Activated CD4-positive, alpha-beta T cell treated with anti-CD3 and anti-CD28 coated beads, Interleukin-2, amount 50 U/mL, for 48 hours (primary cell): Measurements from ENCODE around the gene KRTAP16-1.
"Not testable (repeated sequence)": the region's sequence is repeated elsewhere in the genome, so short reads cannot be mapped to it uniquely, and the experiment has no call there.

Source experiments
- DNase-seq, 2 experiments: peaks; one replicate each; pipeline ENCODE4 v3.0.0-alpha.2; 2020

The KRTAP16-1 gene, protein sequence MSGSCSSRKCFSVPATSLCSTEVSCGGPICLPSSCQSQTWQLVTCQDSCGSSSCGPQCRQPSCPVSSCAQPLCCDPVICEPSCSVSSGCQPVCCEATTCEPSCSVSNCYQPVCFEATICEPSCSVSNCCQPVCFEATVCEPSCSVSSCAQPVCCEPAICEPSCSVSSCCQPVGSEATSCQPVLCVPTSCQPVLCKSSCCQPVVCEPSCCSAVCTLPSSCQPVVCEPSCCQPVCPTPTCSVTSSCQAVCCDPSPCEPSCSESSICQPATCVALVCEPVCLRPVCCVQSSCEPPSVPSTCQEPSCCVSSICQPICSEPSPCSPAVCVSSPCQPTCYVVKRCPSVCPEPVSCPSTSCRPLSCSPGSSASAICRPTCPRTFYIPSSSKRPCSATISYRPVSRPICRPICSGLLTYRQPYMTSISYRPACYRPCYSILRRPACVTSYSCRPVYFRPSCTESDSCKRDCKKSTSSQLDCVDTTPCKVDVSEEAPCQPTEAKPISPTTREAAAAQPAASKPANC

DNA sequence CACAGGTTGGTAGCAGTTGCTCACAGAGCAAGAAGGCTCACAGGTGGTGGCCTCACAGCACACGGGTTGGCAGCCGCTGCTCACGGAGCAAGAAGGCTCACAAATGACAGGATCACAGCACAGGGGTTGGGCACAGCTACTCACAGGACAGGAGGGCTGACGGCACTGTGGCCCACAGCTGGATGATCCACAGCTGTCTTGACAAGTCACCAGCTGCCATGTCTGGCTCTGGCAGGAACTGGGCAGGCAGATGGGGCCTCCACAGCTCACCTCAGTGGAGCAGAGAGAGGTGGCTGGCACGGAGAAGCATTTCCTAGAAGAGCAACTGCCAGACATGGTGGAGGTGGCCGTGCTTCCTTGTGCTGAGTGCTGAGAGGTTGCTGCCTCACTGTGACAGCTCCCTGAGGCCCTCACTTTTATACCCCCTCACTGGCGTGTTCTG lies at the start of gene KRTAP16-1:
Gene KRTAP16-1 (minus strand): TSS at position 392 of the 442 bp plus-strand sequence. CDS start 56 bp downstream, at position 336.
- DNase-seq, result peak; percentile 18 to 37

DNA sequence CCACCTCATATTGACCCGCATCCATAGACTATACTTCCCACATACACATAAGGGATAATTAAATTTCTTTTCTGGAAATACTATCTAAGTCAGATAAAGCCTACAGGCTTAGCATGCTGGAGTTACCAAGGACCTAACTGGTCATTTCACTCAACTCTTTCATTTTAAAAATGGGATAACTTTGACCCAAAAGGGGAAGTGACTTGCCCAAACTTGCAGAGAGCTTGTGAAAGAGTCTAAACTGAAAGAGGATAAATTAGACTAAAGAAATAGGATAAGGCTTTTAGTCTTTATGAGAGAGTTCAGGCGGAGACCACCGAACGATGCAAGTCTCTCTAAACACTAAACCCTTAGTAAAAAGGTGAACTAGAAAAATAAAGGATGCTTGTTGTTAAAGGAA lies 45.4 kb upstream of the KRTAP16-1 start:
- DNase-seq, result no peak

DNA sequence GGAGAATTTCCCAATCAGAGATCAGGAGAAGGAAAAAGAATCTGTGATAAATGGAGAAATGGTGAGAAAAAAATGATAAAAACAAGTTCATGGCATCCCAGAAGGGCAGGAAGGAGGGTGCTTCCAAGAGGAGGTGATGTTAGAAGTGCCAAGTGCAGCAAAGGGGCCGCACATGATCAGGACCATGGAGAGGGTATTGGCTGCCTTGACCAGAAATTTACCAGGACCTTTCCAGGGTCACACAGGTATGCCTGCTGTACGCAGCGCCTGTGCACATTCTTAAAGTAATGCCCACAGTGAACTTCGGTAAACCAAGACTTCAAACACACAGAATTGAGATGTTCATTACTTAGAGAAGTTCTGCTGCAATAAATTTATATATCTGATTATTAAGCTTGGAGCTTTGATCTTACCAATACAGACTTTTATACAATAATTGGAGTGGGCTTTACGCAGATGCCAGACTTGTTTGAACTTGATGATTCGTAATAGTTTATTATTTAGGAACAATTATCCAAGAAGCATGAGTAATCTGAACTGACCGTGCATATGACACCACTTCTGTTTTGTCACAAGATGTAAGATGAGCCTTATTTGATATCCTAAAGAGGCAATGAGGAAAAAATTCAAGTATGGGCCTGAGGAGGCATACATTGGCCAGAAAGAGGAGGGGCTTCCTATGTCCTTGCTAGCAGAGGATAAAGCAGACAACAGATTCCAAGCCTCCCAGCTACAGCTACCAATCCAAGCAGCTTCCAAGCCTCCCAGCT lies 43.7 kb upstream of the KRTAP16-1 start:
- no peak for DNase-seq

GRCh38 chr17:41351177-41351576 lies 42.1 kb upstream of the KRTAP16-1 start:
- DNase-seq, result no peak

- DNase-seq, result not testable (repeated sequence)
Measured at GRCh38 chr17:41350381-41350878, 41.3 kb upstream of the KRTAP16-1 start, which contains the start of gene KRT33A. KRT33A (minus strand) TSS chr17:41350828; CDS start chr17:41350767, 61 bp downstream.

DNA sequence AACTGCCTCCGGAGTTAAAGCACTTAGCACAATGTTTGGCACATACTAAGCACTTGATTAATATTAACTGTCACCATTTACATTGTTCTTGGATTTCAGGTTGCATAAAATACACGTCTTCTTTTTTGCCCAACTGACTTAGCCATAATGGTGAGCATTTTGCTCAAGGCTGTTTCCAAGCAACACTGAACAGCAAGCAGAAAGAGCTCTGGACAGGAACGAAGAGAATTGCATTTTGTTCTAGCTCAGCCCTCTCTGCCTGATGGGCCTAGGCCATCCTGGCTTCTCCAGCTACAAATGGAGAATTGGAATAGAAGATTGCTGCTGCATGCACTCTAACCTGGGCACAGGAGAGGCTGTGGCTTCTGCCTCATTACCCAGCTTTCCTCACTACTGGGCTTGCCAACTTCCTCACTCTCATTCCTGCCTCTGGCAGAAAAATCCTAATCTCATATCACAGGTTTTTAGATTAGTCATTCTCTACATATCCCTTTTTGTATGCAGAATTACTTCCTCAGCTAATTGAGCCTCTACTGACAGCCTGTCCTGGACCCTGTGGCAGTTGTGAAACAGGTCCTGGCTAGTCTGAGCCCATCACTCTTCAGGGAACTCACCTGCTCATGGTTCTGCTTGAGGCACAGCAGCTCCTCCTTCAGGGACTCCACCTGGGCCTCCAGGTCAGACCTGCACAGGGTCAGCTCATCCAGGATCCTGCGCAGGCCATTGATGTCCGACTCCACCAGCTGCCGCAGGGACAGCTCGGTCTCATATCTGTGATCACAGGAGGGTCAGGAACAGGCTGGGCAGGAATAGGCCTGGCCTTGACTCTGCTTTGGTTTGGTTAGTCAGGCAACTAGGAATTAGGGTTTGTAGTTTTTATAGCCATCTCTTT lies 39.0 kb upstream of the KRTAP16-1 start:
- DNase-seq, result no peak

- DNase-seq, result not testable (repeated sequence)
Measured at GRCh38 chr17:41346421-41346820, 37.3 kb upstream of the KRTAP16-1 start.

- no peak for DNase-seq
Measured at GRCh38 chr17:41345992-41346391, 36.9 kb upstream of the KRTAP16-1 start.

DNA sequence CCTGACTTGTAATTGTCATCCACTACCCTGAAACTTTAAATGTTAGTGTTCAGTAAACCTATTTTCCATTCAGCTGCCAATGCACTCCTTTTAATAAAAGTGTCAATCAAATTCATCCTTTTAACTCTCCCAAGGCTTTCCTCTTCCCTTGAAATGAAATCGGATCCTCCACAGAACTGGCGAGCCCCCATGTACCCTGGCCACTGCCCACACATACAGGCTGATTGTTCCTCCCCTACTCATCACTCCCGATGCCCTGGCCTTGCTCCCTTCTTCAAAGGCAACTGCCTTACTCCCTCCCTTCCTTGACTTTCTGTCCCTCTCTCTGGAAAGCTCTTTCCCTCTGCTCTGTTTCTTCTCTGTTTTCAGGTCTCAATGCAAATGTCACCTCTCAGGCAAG lies 33.9 kb upstream of the KRTAP16-1 start:
- no peak for DNase-seq

GRCh38 chr17:41340934-41341861 lies 32.1 kb upstream of the KRTAP16-1 start:
- DNase-seq, result peak; percentile 45 to 57

DNA sequence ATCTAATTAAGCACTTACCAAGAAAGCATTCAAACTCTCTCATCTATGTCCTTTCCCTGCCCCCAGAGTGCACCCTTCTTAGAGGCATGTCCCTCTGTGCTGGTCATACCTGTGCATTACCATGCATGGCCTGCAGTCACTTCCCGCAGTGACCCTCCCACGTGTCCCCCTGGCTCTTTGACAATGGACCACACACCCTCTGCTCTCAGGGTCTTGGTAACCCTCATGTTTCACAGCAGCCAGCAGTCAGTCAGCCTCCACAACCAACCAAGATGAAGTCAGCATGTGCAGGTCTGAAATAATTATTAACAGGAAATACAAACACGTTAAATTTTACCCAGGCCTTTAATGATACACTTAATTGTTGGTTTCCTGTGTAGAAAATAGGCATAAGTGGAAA lies 31.4 kb upstream of the KRTAP16-1 start:
- no peak for DNase-seq

- DNase-seq, result no peak
Measured at GRCh38 chr17:41339571-41340172, 30.6 kb upstream of the KRTAP16-1 start.

- no peak for DNase-seq
Measured at GRCh38 chr17:41338961-41339485, 29.9 kb upstream of the KRTAP16-1 start.

DNA sequence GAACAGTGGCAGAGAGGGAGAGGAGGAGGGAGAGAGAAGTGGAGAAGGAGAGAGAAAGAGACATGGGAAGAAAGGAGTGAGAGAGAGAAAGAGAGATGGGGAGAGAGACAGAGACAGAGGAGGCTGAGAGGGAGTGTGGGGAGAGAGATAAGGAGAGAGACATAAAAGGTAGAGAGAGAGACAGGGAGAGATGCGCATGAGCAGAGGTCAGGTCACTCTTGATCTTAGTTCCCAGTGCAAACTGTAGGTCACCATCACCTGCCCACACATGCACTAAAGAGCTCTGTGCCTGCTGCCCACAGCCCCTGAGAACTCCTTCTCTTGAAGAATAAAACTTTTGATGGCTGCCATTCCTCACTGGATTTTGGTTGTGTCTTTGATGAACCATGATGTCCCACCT lies 26.6 kb upstream of the KRTAP16-1 start:
- no peak for DNase-seq

DNA sequence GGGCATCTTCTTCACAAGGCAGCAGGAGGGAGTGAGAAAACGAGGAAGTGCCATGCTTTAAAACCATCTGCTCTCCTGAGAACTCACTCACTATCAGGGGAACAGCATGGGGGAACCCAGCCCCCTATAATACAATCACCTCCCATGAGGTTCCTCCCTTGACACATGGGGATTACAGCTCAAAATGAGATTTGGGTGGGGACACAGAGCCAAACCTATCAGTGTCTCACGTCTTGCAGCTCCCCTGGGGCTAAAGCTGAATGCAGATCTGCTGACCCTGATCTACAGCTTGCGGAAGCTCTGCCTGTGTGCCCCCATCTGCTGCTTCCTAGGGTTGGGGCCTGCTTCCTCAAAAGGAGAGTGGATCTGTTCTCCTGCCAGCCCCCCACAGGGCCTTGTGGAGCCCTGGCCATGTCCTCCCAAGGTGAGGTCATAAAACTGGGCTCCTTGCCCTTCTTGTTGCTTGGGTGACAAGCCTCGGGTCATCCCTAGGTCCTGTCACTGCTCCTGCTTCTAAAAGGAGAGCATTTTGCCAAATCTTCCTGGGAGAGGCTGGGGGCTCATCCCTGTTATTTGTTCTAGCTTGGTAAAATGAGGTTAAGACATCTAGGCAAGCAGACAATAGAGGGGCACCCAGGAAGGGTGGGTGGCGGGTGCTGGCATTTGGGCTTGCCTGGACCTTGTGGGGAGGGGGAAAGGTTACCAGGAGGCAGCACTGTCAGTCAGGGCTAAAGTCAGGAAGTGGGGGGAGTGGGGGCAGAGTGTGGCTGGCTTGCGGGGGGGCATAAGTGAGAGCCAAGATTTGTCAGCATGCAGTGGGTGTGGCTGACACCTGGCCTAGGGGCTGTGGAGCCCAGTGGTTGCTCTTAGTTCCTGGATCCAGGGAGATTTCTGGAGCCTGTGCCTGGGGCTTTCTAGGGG lies 25.5 kb upstream of the KRTAP16-1 start:
- no peak for DNase-seq

DNA sequence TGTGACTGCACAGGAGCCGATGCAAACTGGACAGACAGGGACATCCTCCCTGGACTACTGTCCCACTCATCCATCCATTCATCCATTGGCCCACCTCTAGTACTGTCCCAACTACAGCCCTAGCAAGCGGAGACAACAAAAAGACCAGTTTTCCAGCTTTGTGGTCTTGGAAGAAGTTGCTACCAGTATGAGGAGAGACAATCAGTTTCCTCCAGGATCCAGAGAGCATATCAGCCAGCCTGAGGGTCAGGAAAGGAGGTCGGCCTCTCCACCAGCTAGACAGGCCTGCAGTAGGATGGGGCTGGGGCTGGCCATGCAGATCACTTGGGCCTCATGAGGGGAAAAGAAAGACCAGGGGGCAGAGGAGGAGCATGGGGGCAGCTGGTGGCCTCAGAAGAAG lies 24.7 kb upstream of the KRTAP16-1 start:
- DNase-seq, result no peak

- DNase-seq, result no peak
Measured at GRCh38 chr17:41333098-41333497, 24.0 kb upstream of the KRTAP16-1 start.

GRCh38 chr17:41332239-41332638 lies 23.1 kb upstream of the KRTAP16-1 start:
- DNase-seq, result no peak

DNA sequence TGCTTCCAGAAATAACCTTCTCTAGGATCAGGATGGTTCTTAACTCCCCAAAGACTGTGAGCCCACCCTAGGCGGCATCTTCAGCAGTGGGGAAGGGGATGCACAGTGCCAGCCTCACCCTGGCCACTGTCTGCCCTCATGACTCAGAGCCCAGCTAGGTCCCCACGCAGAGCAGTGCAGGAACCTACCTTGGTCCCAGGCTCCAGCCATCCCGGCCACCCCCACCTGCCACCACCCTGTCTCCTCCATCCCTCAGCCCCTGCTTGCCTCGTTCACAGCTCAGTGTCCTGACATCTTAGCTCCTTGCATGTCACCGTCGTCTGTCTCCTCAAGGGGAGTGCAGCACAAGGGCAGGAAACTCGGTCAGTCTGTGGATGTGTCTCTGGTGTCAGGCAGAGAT lies 22.5 kb upstream of the KRTAP16-1 start:
- DNase-seq, result no peak
